A549 (cell line): Measurements from ENCODE around the gene SGO1. TPM values are rescaled to one million over a fixed set of nuclear protein-coding genes. Genes with fewer than 3 reads are reported as not detected.

Experiments
- ATAC-seq, 2 experiments: fragments of 200-7000 bp in 1 of 2; fragments of >200 bp in 1 of 2; cut with Nextera tagmentation in 1 of 2; cut with Tn5 transposase in 1 of 2; 3 replicates each; pipeline versions ENCODE4 v1.8.0 to v1.9.1; 2018 to 2020; ENCODE audit warnings: mild to moderate bottlenecking in 1 of 2, moderate library complexity in 1 of 2
- CTCF ChIA-PET: fragments of 300-600 bp; sonication (Branson Sonifier 250); formaldehyde crosslinking; extraction: SDS; loops from one replicate; lab custom pipeline; 2021; ENCODE audit warnings: antibody characterized with exemption, inconsistent platforms; lab: Yijun Ruan, JAX
- POLR2A ChIA-PET: fragments of 350-600 bp; formaldehyde crosslinking; extraction: SDS; loops from one replicate; lab custom pipeline; 2021; ENCODE audit warnings: antibody characterized with exemption, inconsistent platforms; lab: Yijun Ruan, JAX
- DNase-seq, 2 experiments: peaks; one replicate each; pipeline versions ENCODE4 v3.0.0 to v3.0.0-alpha.2; 2011 to 2016; ENCODE audit warnings: low read depth in 1 of 2, low spot score in 1 of 2
- FAIRE-seq: peaks from 2 replicates; lab custom pipeline; 2011; peaks lifted over from hg19 to GRCh38; lab: Jason Lieb, UNC
- H3K27ac ChIP-seq, 2 experiments: fragments of >200 bp; sonication (Bioruptor Twin); formaldehyde crosslinking; 3 replicates each; pipeline ENCODE4 v1.5.1; 2016 to 2017
- H3K4me1 ChIP-seq: fragments of >200 bp; sonication (Bioruptor Twin); formaldehyde crosslinking; 3 replicates; pipeline ENCODE4 v1.6.1; 2016
- H3K4me2 ChIP-seq: fragments of >200 bp; sonication (Bioruptor Twin); formaldehyde crosslinking; 3 replicates; pipeline ENCODE4 v1.6.1; 2016
- H3K4me3 ChIP-seq: fragments of >200 bp; sonication (Bioruptor Twin); formaldehyde crosslinking; 3 replicates; pipeline ENCODE4 v1.5.1; 2016
- H3K9me3 ChIP-seq: fragments of >200 bp; sonication (Bioruptor Twin); formaldehyde crosslinking; 3 replicates; pipeline ENCODE4 v1.6.1; 2016
- CBX2 ChIP-seq: fragments of 200-600 bp; sonication (generic); IDR thresholded peaks from 2 replicates; pipeline ENCODE4 v1.6.1; 2016; ENCODE audit warnings: low read depth, mild to moderate bottlenecking, borderline replicate concordance
- CTCF ChIP-seq: fragments of >200 bp; sonication (Bioruptor Twin); formaldehyde crosslinking; IDR thresholded peaks from 3 replicates; pipeline ENCODE4 v1.5.1; 2016
- HOXB5 ChIP-seq: fragments of 250-450 bp; sonication (Bioruptor Pico); IDR thresholded peaks from 2 replicates; pipeline ENCODE4 v1.5.0; 2020; ENCODE audit warnings: mild to moderate bottlenecking, moderate library complexity
- JUNB ChIP-seq: fragments of >200 bp; sonication (Bioruptor Twin); formaldehyde crosslinking; IDR thresholded peaks from 2 replicates; pipeline ENCODE4 v1.6.1; 2016
- KDM5A ChIP-seq: fragments of 200-600 bp; sonication (generic); IDR thresholded peaks from 2 replicates; pipeline ENCODE4 v1.6.1; 2016; ENCODE audit warnings: antibody characterized with exemption, mild to moderate bottlenecking
- MAZ ChIP-seq: fragments of 150-350 bp; IDR thresholded peaks from 2 replicates; pipeline ENCODE4 v1.6.1; 2014; ENCODE audit warnings: antibody characterized with exemption, low read depth, low read length, borderline replicate concordance
- PBX3 ChIP-seq: IDR thresholded peaks from 2 replicates; pipeline ENCODE4 v1.6.1; 2012
- RCOR1 ChIP-seq: fragments of 150-350 bp; IDR thresholded peaks from 2 replicates; pipeline ENCODE4 v1.6.1; 2014; ENCODE audit warnings: antibody characterized with exemption, low read length, low read depth
- REST ChIP-seq: fragments of 200-600 bp; sonication (generic); IDR thresholded peaks from 2 replicates; pipeline ENCODE4 v1.6.1; 2016; ENCODE audit warnings: antibody characterized with exemption, mild to moderate bottlenecking, moderate library complexity
- SMC3 ChIP-seq: fragments of >200 bp; sonication (Bioruptor Twin); formaldehyde crosslinking; IDR thresholded peaks from 3 replicates; pipeline ENCODE4 v1.6.1; 2018; ENCODE audit warnings: inconsistent platforms
- TFCP2L1 ChIP-seq: fragments of 250-450 bp; sonication (Bioruptor Pico); IDR thresholded peaks from 2 replicates; pipeline ENCODE4 v1.5.0; 2021; ENCODE audit warnings: mild to moderate bottlenecking
- TP53 ChIP-seq: fragments of 250-450 bp; sonication (Bioruptor Pico); IDR thresholded peaks from 2 replicates; pipeline ENCODE4 v1.5.0; 2021; ENCODE audit warnings: mild to moderate bottlenecking, moderate library complexity
- ZC3H11A ChIP-seq: fragments of 450-650 bp; IDR thresholded peaks from 2 replicates; pipeline ENCODE4 v1.6.1; 2014; ENCODE audit warnings: antibody characterized with exemption, mild to moderate bottlenecking
- ZFP36 ChIP-seq: fragments of 450-650 bp; IDR thresholded peaks from 2 replicates; pipeline ENCODE4 v1.6.1; 2014; ENCODE audit warnings: borderline replicate concordance; ENCODE audit not compliant: partially characterized antibody
- WGBS: methylation state at CpG from one replicate; pipeline ENCODE4 v1.1.6; 2017; ENCODE audit errors: missing lambda C conversion rate; 5-methylcytosine and 5-hydroxymethylcytosine counted together
- polyA plus RNA-seq, 4 experiments: library from polyadenylated mRNA; depleted of rRNA in 3 of 4; stranded (reverse); fragments of >200 nt; fragmentation: RNase III in 1 of 4; extraction: RNeasy Plus Mini Kit Qiagen cat#74134 plus additional on column Dnase treatment in 1 of 4; gene quantifications; 2 replicates in 3 of 4; 3 replicates in 1 of 4; pipeline ENCODE4 v1.2.3, GENCODE V29; 2011 to 2017
- TF ChIP-seq, protein P1 (sequence below): fragments of 250-450 bp; sonication (Bioruptor Pico); IDR thresholded peaks from 2 replicates; pipeline ENCODE4 v1.5.0; 2021; ENCODE audit warnings: mild to moderate bottlenecking, moderate library complexity, borderline replicate concordance
- TF ChIP-seq, protein P2 (sequence below): fragments of 450-650 bp; IDR thresholded peaks from 2 replicates; pipeline ENCODE4 v1.6.1; 2014; ENCODE audit warnings: antibody characterized with exemption

Gene SGO1
- polyA plus RNA-seq, 2 of the 4 experiments (the other 2 are of a cell fraction) = 17.1 to 25.2 TPM

DNA sequence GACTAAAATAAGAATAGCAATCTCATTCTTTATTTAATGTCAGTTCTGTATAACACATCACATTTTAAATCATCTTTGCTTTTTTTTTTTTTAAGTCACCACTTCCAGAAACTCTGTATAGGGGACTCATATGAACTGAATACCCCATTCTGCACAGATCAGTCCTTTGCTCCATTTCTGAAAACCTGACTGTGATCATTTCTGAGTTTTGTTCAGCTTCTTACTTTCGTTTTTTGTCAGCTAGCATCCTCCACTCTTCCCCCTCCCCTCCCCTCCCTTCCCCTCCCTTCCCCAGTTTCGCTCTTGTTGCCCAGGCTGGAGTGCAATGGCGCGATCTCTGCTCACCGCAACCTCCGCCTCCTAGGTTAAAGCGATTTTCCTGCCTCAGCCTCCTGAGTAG is 49.8 kb upstream of the SGO1 start:
- DNase-seq = no peak
- ChIA-PET CTCF (no interaction called here), POLR2A (no interaction called here)
- no peak overlapping the region for H3K27ac ChIP-seq
- 68% methylated on average over 6 of the region's 7 CpGs for WGBS
- no peak overlapping the region for H3K4me3 ChIP-seq
- H3K9me3 ChIP-seq = no peaks in the 10 kb centered on the region
- no peak for TF ChIP-seq CBX2
- no peak for TF ChIP-seq SMC3
- TF ChIP-seq TFCP2L1 (CRISPR knock-in tag) = no peak
- TF ChIP-seq, protein P1, sequence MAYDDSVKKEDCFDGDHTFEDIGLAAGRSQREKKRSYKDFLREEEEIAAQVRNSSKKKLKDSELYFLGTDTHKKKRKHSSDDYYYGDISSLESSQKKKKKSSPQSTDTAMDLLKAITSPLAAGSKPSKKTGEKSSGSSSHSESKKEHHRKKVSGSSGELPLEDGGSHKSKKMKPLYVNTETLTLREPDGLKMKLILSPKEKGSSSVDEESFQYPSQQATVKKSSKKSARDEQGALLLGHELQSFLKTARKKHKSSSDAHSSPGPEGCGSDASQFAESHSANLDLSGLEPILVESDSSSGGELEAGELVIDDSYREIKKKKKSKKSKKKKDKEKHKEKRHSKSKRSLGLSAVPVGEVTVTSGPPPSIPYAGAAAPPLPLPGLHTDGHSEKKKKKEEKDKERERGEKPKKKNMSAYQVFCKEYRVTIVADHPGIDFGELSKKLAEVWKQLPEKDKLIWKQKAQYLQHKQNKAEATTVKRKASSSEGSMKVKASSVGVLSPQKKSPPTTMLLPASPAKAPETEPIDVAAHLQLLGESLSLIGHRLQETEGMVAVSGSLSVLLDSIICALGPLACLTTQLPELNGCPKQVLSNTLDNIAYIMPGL (CRISPR knock-in tag) = no peak
- TF ChIP-seq TP53 (CRISPR knock-in tag) = no peak
- no peak for TF ChIP-seq MAZ
- no peak for TF ChIP-seq REST
- no peak for TF ChIP-seq HOXB5
- TF ChIP-seq ZC3H11A = no peak
- no peak for TF ChIP-seq JUNB
- no peak for TF ChIP-seq KDM5A
- no peak for TF ChIP-seq PBX3
- TF ChIP-seq CTCF = no peak
- TF ChIP-seq ZFP36 = no peak
- TF ChIP-seq RCOR1 = no peak
- TF ChIP-seq, protein P2, sequence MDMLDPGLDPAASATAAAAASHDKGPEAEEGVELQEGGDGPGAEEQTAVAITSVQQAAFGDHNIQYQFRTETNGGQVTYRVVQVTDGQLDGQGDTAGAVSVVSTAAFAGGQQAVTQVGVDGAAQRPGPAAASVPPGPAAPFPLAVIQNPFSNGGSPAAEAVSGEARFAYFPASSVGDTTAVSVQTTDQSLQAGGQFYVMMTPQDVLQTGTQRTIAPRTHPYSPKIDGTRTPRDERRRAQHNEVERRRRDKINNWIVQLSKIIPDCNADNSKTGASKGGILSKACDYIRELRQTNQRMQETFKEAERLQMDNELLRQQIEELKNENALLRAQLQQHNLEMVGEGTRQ = no peak
- no peak for FAIRE-seq
- no peaks in the 10 kb centered on the region for H3K4me1 ChIP-seq
- H3K4me2 ChIP-seq = no peak overlapping the region
- no peak for ATAC-seq
